NCI-H2081 treated with DMSO at 0.1 percent for 48 hours (cell line): ENCODE results near the gene DNAJA1.
"Not testable (repeated sequence)": the region's sequence is repeated elsewhere in the genome, so short reads cannot be mapped to it uniquely, and the experiment has no call there.

Experiments
- DNase-seq: peaks from one replicate; lab custom pipeline; 2025; lab: John Stamatoyannopoulos, UW

Gene DNAJA1

GRCh38 chr9:33082128-33082527 lies 57.1 kb downstream of the DNAJA1 start:
- no peak for DNase-seq

GRCh38 chr9:33082538-33083326 lies 57.7 kb downstream of the DNAJA1 start:
- DNase-seq: no peak

GRCh38 chr9:33085672-33086071 lies 60.6 kb downstream of the DNAJA1 start:
- DNase-seq: not testable (repeated sequence)
